Superior temporal gyrus (tissue), 1 donor: ENCODE results near the gene PPME1.

Experiments
- DNase-seq: peaks from one replicate; pipeline ENCODE4 v3.0.0-alpha.2; 2016; ENCODE audit errors: extremely low spot score

The PPME1 gene

GRCh38 chr11:74159642-74160041 is 11.4 kb upstream of the PPME1 start:
- DNase-seq: no peak

GRCh38 chr11:74162681-74163467 is 8.2 kb upstream of the PPME1 start:
- no peak for DNase-seq

- no peak for DNase-seq
These were observed 2.3 kb upstream of the PPME1 start for GRCh38 chr11:74168838-74169237.

GRCh38 chr11:74169738-74170458 is 1.2 kb upstream of the PPME1 start:
- DNase-seq: no peak

- no peak for DNase-seq
These were observed 510 bp downstream of the PPME1 start for GRCh38 chr11:74171630-74171968.

- no peak for DNase-seq
These were observed 908 bp downstream of the PPME1 start for GRCh38 chr11:74171997-74172396.

GRCh38 chr11:74175920-74176319 is 4.8 kb downstream of the PPME1 start:
- no peak for DNase-seq

- no peak for DNase-seq
These were observed 8.4 kb downstream of the PPME1 start for GRCh38 chr11:74179234-74180052.

GRCh38 chr11:74182635-74183034 is 11.5 kb downstream of the PPME1 start:
- DNase-seq: no peak

- DNase-seq: no peak
These were observed 14.2 kb downstream of the PPME1 start for GRCh38 chr11:74185285-74185684.

- DNase-seq: no peak
These were observed 14.6 kb downstream of the PPME1 start for GRCh38 chr11:74185695-74186094.

GRCh38 chr11:74195828-74196227 is 24.7 kb downstream of the PPME1 start:
- no peak for DNase-seq

- no peak for DNase-seq
These were observed 25.8 kb downstream of the PPME1 start for GRCh38 chr11:74196781-74197486.

GRCh38 chr11:74203966-74204365 is 32.9 kb downstream of the PPME1 start:
- DNase-seq: no peak

- DNase-seq: no peak
These were observed 33.6 kb downstream of the PPME1 start for GRCh38 chr11:74204701-74205100.

GRCh38 chr11:74205181-74205580 is 34.1 kb downstream of the PPME1 start:
- DNase-seq: no peak

GRCh38 chr11:74206746-74207145 is 35.7 kb downstream of the PPME1 start:
- no peak for DNase-seq

- no peak for DNase-seq
These were observed 37.4 kb downstream of the PPME1 start for GRCh38 chr11:74208507-74208906.

GRCh38 chr11:74212533-74212932 is 41.4 kb downstream of the PPME1 start:
- no peak for DNase-seq

- no peak for DNase-seq
These were observed 49.3 kb downstream of the PPME1 start for GRCh38 chr11:74220376-74220775.

- DNase-seq: no peak
These were observed 50.7 kb downstream of the PPME1 start for GRCh38 chr11:74221816-74222215.

- no peak for DNase-seq
These were observed 54.5 kb downstream of the PPME1 start for GRCh38 chr11:74225565-74225964.
